GM19043 (cell line): ENCODE measurements around the gene EXOC3L4.
"Not testable (repeated sequence)": the region's sequence is repeated elsewhere in the genome, so short reads cannot be mapped to it uniquely, and the experiment has no call there.

Experiments used
- ATAC-seq: cut with Tn5 transposase; IDR thresholded peaks from one replicate; pipeline ENCODE4 v1.9.1; 2021; ENCODE audit warnings: low read depth; ENCODE audit not compliant: unreplicated experiment

Gene EXOC3L4

GRCh38 chr14:103142026-103142425, 47.5 kb downstream of the EXOC3L4 start:
- no peak for ATAC-seq

GRCh38 chr14:103142721-103143302, 48.3 kb downstream of the EXOC3L4 start:
- no peak for ATAC-seq

- no peak for ATAC-seq
These were observed 49.0 kb downstream of the EXOC3L4 start for GRCh38 chr14:103143506-103143905.

- ATAC-seq, result no peak
These were observed 49.6 kb downstream of the EXOC3L4 start for GRCh38 chr14:103144085-103144484.

- ATAC-seq, result no peak
These were observed 51.7 kb downstream of the EXOC3L4 start for GRCh38 chr14:103146141-103146709.

DNA sequence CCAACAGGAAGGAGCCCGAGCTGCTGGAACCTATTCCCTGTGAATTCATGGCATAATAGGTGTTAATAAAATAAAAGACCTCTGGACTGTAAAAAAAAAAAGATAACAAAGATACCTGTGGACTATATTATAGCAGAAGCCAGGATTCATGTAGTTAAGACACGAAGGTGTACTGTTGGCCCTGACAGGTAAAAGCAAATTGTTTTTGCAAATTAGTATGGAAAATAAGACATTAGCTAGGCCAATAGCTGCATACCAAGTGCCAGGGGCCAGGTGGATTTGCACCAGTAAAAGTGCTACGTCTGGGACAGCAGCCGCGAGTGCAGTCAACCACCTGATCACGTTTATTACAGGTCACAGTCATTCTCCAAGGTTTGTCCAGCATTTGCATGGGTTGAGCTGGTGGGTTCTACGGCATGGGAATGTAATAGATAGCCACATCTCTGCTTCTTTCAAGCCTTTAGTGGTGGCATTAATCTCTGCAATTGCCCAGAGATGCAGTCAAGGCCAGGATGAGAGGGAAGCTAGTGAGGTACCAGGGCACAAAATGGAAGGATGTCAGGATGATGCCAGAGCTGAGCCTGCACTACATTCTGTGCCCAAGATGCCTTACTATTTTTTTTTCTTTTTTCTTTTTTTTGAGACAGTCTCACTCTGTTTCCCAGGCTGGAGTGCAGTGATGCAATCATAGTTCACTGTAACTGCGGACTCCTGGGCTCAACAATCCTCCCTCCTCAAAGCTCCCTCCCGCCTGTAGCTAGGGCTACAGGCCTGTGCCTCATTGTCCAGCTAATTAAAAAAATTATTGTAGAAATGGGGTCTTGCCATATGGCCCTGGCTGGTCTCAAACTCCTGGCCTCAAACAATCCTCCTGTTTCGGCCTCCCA, 55.1 kb downstream of the EXOC3L4 start:
- ATAC-seq, result no peak

GRCh38 chr14:103151270-103151945, 56.9 kb downstream of the EXOC3L4 start:
- no peak for ATAC-seq

DNA sequence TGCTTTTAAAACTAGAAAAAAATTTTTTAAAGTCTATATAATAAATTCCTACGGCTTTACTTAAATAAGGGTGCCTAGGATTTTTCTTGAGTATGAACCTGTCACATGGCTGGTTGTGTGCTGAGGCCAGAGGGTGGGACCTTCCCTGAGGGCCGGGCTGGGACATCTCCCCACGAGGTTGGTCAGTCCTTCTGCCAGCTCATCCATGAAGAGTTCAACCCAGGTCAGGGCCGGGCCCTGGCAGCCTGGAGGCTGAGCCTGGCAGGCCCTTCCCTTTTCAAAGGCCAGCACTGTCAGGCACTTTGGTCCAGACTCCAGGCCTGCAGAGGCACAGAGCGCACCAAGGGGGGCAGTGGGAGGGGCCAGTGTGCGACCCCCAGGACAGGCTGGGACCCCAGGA, 60.5 kb downstream of the EXOC3L4 start:
- ATAC-seq, result no peak

DNA sequence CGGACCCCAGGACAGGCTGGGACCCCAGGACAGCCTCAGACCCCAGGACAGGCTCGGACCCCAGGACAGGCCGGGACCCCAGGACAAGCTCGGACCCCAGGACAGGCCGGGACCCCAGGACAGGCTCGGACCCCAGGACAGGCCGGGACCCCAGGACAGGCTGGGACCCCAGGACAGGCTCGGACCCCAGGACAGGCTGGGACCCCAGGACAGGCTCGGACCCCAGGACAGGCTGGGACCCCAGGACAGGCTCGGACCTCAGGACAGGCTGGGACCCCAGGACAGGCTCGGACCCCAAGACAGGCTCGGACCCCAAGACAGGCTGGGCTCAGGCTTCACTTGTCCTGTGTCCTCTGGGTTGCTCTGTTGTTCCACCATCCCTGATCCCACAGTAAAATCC, 60.9 kb downstream of the EXOC3L4 start:
- ATAC-seq, result not testable (repeated sequence)

GRCh38 chr14:103155826-103156394, 61.4 kb downstream of the EXOC3L4 start:
- no peak for ATAC-seq

DNA sequence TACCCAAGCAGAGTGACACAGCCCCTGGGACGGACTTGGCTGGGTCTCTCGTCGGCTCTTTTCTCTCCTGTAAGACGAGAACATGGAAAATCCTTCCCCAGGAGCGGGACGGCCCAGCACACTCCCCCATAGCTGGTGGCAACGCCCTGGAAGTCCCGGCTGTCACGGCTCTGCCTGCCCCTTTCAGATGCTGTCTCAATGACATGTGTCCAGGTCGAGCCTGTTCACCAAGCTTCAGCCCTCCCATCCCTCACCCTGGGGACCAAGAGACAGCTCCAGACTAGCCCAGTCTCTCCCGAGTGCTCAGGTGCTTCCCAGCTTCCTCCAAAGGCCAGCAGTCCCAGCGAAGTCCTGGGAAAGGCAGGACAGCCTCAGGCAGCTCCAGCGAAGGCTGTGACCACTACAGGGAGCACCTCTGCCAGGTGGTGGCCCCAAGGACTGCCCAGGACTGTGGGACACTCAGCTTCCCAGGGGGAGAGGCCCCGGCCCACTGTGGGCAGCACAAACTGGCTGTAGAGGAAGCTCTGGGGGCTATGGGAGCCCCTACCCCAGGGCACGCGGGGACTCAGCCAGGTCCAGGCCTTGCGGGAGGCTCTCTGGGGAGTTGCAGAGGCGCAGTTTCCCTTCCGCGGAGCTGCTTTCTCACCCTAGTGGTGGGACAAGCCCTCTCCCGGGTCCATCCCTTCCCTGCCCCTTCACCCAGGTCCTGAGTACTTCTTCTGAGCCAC, 62.3 kb downstream of the EXOC3L4 start:
- no peak for ATAC-seq

DNA sequence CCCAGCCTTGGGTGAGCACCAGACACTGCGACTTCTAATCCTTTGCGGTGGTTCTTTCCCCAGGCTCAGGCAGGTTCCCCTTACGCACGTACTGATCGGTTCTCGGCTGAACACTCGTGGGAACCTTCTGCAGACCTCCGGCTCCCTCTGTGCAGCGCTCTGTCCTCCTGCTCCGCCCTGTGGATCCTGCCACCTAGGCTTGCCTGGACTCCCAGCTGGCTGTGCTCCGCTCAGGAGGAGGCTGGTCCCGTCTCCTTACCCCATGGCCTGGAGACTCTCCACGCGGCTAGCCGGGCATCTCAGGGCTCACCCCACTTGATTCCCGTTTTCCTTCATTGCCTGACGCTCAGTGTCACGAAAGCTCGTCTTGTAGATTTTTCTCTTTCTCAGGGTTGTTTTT, 63.4 kb downstream of the EXOC3L4 start:
- no peak for ATAC-seq

- no peak for ATAC-seq
These were observed 64.2 kb downstream of the EXOC3L4 start for GRCh38 chr14:103158688-103159087.
